Vagina (tissue), 2 donors: ENCODE measurements around the gene USP2.
"Not testable (repeated sequence)": the region's sequence is repeated elsewhere in the genome, so short reads cannot be mapped to it uniquely, and the experiment has no call there.

Experiments
- CTCF ChIP-seq, 3 experiments: fragments of 450-650 bp in 2 of 3; fragments of 200-600 bp in 1 of 3; sonication (generic) in 1 of 3; IDR thresholded peaks; one replicate each; pipeline ENCODE4 v1.5.1; 2017 to 2019; ENCODE audit warnings: antibody characterized with exemption in 3 of 3, mild to moderate bottlenecking in 2 of 3, moderate library complexity in 2 of 3
- POLR2A ChIP-seq, 2 donors: fragments of 450-650 bp; IDR thresholded peaks; one replicate each; pipeline ENCODE4 v1.6.1; 2017; ENCODE audit warnings: antibody characterized with exemption in 2 of 2, mild to moderate bottlenecking in 2 of 2, moderate library complexity in 2 of 2

- not testable (repeated sequence) for TF ChIP-seq CTCF, POLR2A (IDR thresholded peaks at IDR 0.05)
Measured at GRCh38 chr11:119382513-119382912, 1.0 kb upstream of the USP2 start.
